COLO668 (cell line): ENCODE data around the gene SPINK13.
"Not testable (repeated sequence)": the region's sequence is repeated elsewhere in the genome, so short reads cannot be mapped to it uniquely, and the experiment has no call there.

Experiments
- DNase-seq: peaks from one replicate; lab custom pipeline; 2025; ENCODE audit not compliant: unreplicated experiment; lab: John Stamatoyannopoulos, UW

The SPINK13 gene

GRCh38 chr5:148268566-148268965 lies at the start of gene SPINK13:
TSS of gene SPINK13 (plus strand) at chr5:148268794. CDS start at chr5:148270073, 1,279 bp downstream.
- DNase-seq = no peak

- DNase-seq = no peak
Observed at GRCh38 chr5:148221508-148221907, 47.1 kb upstream of the SPINK13 start.

- no peak for DNase-seq
Observed at GRCh38 chr5:148224117-148224742, 44.4 kb upstream of the SPINK13 start.

GRCh38 chr5:148228392-148228984 lies 40.1 kb upstream of the SPINK13 start:
- no peak for DNase-seq

GRCh38 chr5:148229840-148230239 lies 38.8 kb upstream of the SPINK13 start:
- no peak for DNase-seq

GRCh38 chr5:148230240-148230639 lies 38.4 kb upstream of the SPINK13 start:
- DNase-seq = no peak

GRCh38 chr5:148237785-148238417 lies 30.7 kb upstream of the SPINK13 start:
- DNase-seq = no peak

GRCh38 chr5:148238418-148238794 lies 30.2 kb upstream of the SPINK13 start, which contains the start of gene MARCOL:
TSS of gene MARCOL (plus strand) at chr5:148238525. CDS start at chr5:148238598, 73 bp downstream.
- no peak for DNase-seq

GRCh38 chr5:148248894-148249293 lies 19.7 kb upstream of the SPINK13 start:
- DNase-seq = no peak

- no peak for DNase-seq
Observed at GRCh38 chr5:148255456-148255855, 13.1 kb upstream of the SPINK13 start.

- DNase-seq = no peak
Observed at GRCh38 chr5:148259288-148259687, 9.3 kb upstream of the SPINK13 start.

GRCh38 chr5:148261221-148261620 lies 7.4 kb upstream of the SPINK13 start:
- DNase-seq = no peak

GRCh38 chr5:148267962-148268361 lies 632 bp upstream of the SPINK13 start:
- DNase-seq = no peak

- DNase-seq = not testable (repeated sequence)
Observed at GRCh38 chr5:148275129-148275528, 6.5 kb downstream of the SPINK13 start.

GRCh38 chr5:148280893-148281292 lies 12.3 kb downstream of the SPINK13 start:
- not testable (repeated sequence) for DNase-seq

- not testable (repeated sequence) for DNase-seq
Observed at GRCh38 chr5:148281336-148281735, 12.7 kb downstream of the SPINK13 start.

- DNase-seq = no peak
Observed at GRCh38 chr5:148290271-148291195, 21.9 kb downstream of the SPINK13 start.

GRCh38 chr5:148297731-148298130 lies 29.1 kb downstream of the SPINK13 start:
- no peak for DNase-seq

- DNase-seq = no peak
Observed at GRCh38 chr5:148306446-148306845, 37.9 kb downstream of the SPINK13 start.

GRCh38 chr5:148309019-148309418 lies 40.4 kb downstream of the SPINK13 start:
- no peak for DNase-seq

- DNase-seq = no peak
Observed at GRCh38 chr5:148309746-148310145, 41.2 kb downstream of the SPINK13 start.
